HEK293 (cell line): ENCODE data around the gene CDC34.

Experiments used
- CTCF ChIA-PET: fragments of 350-600 bp; formaldehyde crosslinking; extraction: SDS; loops from one replicate; lab custom pipeline; 2021; ENCODE audit warnings: antibody characterized with exemption; lab: Yijun Ruan, JAX
- POLR2A ChIA-PET: fragments of 300-600 bp; formaldehyde crosslinking; extraction: SDS; loops from one replicate; lab custom pipeline; 2020; ENCODE audit warnings: antibody characterized with exemption, inconsistent platforms; lab: Yijun Ruan, JAX
- H3K27ac ChIP-seq: fragments of 200-500 bp; sonication (Bioruptor generic); 2 replicates; pipeline ENCODE4 v1.5.1; 2014; ENCODE audit warnings: low read depth, low read length, control low read depth, inconsistent platforms; ENCODE audit errors: extremely low read depth
- H3K36me3 ChIP-seq, 2 experiments: fragments of 200-500 bp in 1 of 2; sonication (Bioruptor generic) in 1 of 2; 1 replicate in 1 of 2; 2 replicates in 1 of 2; pipeline ENCODE4 v1.5.1; 2014 to 2017; ENCODE audit warnings: inconsistent platforms in 2 of 2, low read length in 2 of 2; ENCODE audit not compliant: control insufficient read depth in 2 of 2, insufficient read depth in 1 of 2
- H3K4me1 ChIP-seq: fragments of 200-500 bp; sonication (Bioruptor generic); 2 replicates; pipeline ENCODE4 v1.5.1; 2014; ENCODE audit warnings: mild to moderate bottlenecking, low read length, inconsistent platforms; ENCODE audit not compliant: control insufficient read depth, insufficient read depth
- H3K4me3 ChIP-seq: 2 replicates; pipeline ENCODE4 v1.5.1; 2011; ENCODE audit warnings: low read depth, mild to moderate bottlenecking, control low read depth, low read length, moderate library complexity
- H3K9me3 ChIP-seq: fragments of 200-500 bp; sonication (Bioruptor generic); 2 replicates; pipeline ENCODE4 v1.5.1; 2014; ENCODE audit warnings: low read depth, low read length, inconsistent platforms; ENCODE audit not compliant: control insufficient read depth, insufficient read depth
- IKZF3 ChIP-seq: fragments of 450-650 bp; IDR thresholded peaks from 2 replicates; pipeline ENCODE4 v1.5.0; 2018; ENCODE audit warnings: missing biosample characterization, mild to moderate bottlenecking, missing genetic modification characterization, moderate library complexity
- SCRT2 ChIP-seq: fragments of 450-650 bp; formaldehyde crosslinking; IDR thresholded peaks from 2 replicates; pipeline ENCODE4 v1.5.1; 2016; ENCODE audit warnings: missing biosample characterization, missing genetic modification characterization
- YY1 ChIP-seq: fragments of 450-650 bp; formaldehyde crosslinking; IDR thresholded peaks from 2 replicates; pipeline ENCODE4 v1.5.1; 2018; ENCODE audit warnings: missing biosample characterization, missing genetic modification characterization
- ZBTB7A ChIP-seq: fragments of 450-650 bp; formaldehyde crosslinking; IDR thresholded peaks from 2 replicates; pipeline ENCODE4 v1.5.1; 2016; ENCODE audit warnings: low read depth, missing biosample characterization, missing genetic modification characterization
- ZBTB8A ChIP-seq: fragments of 450-650 bp; formaldehyde crosslinking; IDR thresholded peaks from 2 replicates; pipeline ENCODE4 v1.5.1; 2016; ENCODE audit warnings: missing biosample characterization, missing genetic modification characterization
- ZFP3 ChIP-seq: fragments of 450-650 bp; formaldehyde crosslinking; IDR thresholded peaks from 2 replicates; pipeline ENCODE4 v1.5.1; 2016; ENCODE audit warnings: low read depth, missing biosample characterization, missing genetic modification characterization
- ZFP41 ChIP-seq: fragments of 450-650 bp; formaldehyde crosslinking; IDR thresholded peaks from 2 replicates; pipeline ENCODE4 v1.5.1; 2016; ENCODE audit warnings: missing biosample characterization, missing genetic modification characterization, borderline replicate concordance
- ZNF10 ChIP-seq: fragments of 450-650 bp; formaldehyde crosslinking; IDR thresholded peaks from 2 replicates; pipeline ENCODE4 v1.5.1; 2017; ENCODE audit warnings: missing biosample characterization, missing genetic modification characterization
- ZNF184 ChIP-seq: fragments of 450-650 bp; IDR thresholded peaks from 2 replicates; pipeline ENCODE4 v1.5.1; 2018; ENCODE audit warnings: missing biosample characterization, mild to moderate bottlenecking, missing genetic modification characterization
- ZNF24 ChIP-seq: fragments of 450-650 bp; formaldehyde crosslinking; IDR thresholded peaks from 2 replicates; pipeline ENCODE4 v1.5.1; 2016; ENCODE audit warnings: missing biosample characterization, missing genetic modification characterization
- ZNF292 ChIP-seq: fragments of 450-650 bp; formaldehyde crosslinking; IDR thresholded peaks from 2 replicates; pipeline ENCODE4 v1.5.1; 2016; ENCODE audit warnings: low read depth, missing biosample characterization, missing genetic modification characterization, borderline replicate concordance
- ZNF473 ChIP-seq: fragments of 450-650 bp; formaldehyde crosslinking; IDR thresholded peaks from 2 replicates; pipeline ENCODE4 v1.5.1; 2017; ENCODE audit warnings: missing biosample characterization, missing genetic modification characterization
- ZSCAN16 ChIP-seq: fragments of 450-650 bp; formaldehyde crosslinking; IDR thresholded peaks from 2 replicates; pipeline ENCODE4 v1.5.1; 2016; ENCODE audit warnings: missing biosample characterization, missing genetic modification characterization
- TF ChIP-seq, protein P1 (sequence below): fragments of 450-650 bp; formaldehyde crosslinking; IDR thresholded peaks from 2 replicates; pipeline ENCODE4 v1.5.1; 2017; ENCODE audit warnings: missing biosample characterization, missing genetic modification characterization

Gene CDC34

DNA sequence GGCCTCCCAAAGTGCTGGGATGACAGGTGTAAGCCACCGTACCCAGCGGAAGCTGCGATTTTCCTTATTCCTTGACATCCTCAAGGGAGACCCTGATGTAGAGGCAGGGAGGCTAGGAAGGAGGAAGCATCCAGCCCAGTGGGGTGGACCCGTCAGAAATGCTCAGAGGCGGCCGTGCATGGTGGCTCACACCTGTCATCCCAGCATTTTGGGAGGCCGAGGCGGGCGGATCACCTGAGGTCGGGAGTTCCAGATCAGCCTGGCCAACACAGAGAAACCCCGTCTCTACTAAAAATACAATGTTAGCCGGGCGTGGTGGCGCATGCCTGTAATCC lies 23.9 kb downstream of the CDC34 start:
- H3K27ac ChIP-seq, result no peak overlapping the region
- ChIA-PET CTCF (interaction anchor here (0.6 to 1.6 kb wide), 2 partner anchors 45 to 50 kb away, joined by 4 read pairs; no protein-coding TSS in a partner anchor), POLR2A (interaction anchor here (0.6 to 2.7 kb wide), 9 partner anchors 9 to 149 kb away, joined by 3 to 17 read pairs (median 3); partner anchors contain the start of genes BSG and CDC34)
- no peak overlapping the region for H3K4me3 ChIP-seq
- H3K36me3 ChIP-seq, result no peaks in the 10 kb centered on the region
- TF ChIP-seq ZFP41 (tag by site-specific recombination) (no peak), ZSCAN16 (no peak), ZFP3 (no peak), SCRT2 (tag by site-specific recombination) (no peak), ZNF292 (tag by site-specific recombination) (no peak), ZNF184 (no peak), ZBTB7A (tag by site-specific recombination) (no peak), IKZF3 (no peak)
- TF ChIP-seq, protein P1, sequence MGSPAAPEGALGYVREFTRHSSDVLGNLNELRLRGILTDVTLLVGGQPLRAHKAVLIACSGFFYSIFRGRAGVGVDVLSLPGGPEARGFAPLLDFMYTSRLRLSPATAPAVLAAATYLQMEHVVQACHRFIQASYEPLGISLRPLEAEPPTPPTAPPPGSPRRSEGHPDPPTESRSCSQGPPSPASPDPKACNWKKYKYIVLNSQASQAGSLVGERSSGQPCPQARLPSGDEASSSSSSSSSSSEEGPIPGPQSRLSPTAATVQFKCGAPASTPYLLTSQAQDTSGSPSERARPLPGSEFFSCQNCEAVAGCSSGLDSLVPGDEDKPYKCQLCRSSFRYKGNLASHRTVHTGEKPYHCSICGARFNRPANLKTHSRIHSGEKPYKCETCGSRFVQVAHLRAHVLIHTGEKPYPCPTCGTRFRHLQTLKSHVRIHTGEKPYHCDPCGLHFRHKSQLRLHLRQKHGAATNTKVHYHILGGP (tag by site-specific recombination), result no peak
- H3K4me1 ChIP-seq, result 0 out of 2 replicates have a peak, but pooled peaks cover 3% of the 10 kb centered on the region
- H3K9me3 ChIP-seq, result no peaks in the 10 kb centered on the region

DNA sequence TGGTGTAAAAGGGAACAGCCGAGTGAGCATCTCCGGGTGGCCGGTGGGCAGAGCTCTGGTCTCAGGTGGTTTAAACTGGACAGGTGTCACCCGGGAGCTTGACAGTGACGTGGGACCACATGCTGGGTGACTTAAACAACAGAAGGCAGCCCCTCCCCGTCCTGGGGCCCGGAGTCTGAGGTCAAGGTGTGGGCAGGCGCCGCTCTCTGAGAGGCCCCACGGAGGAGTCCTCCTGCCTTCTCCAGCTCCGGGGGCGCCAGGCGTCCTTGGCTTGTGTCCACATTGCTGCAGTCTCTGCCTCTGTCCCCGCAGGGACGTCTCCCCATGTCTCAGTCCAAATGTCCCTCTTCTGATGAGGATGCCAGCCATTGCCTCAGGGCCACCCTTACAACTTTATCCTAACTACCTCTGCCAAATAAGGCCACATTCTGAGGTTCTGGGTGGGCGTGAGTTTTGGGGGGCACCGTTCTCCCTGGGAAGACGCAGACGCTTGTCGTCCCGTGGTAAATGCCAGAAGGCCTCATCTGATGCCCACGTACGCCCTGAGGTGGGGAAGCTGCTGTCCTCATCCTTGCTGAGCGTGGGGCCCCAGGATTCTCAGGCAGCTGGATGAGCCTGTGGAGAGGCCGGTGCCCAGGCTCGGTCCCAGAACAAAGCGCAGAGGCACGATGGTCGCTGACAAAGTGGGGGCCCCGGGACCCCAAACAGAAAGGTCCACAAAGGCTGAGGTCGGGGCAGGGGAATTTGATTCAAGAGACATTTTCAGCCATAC lies 25.2 kb downstream of the CDC34 start:
- no peaks in the 10 kb centered on the region for H3K36me3 ChIP-seq
- TF ChIP-seq ZNF10 (tag by site-specific recombination) (0 out of 2 replicates have a peak, but pooled peaks have one; percentile 44), ZNF473 (tag by site-specific recombination) (no peak)
- ChIA-PET CTCF (interaction anchor here (1.6 kb wide), 1 partner anchor 46 kb away, joined by 4 read pairs; no protein-coding TSS in a partner anchor), POLR2A (interaction anchor here (1.3 to 2.7 kb wide), 3 partner anchors 15 to 25 kb away, joined by 3 to 17 read pairs (median 6); partner anchors contain the start of gene CDC34)
- no peak overlapping the region for H3K4me3 ChIP-seq
- H3K27ac ChIP-seq, result no peak overlapping the region
- 0 out of 2 replicates have a peak, but pooled peaks cover 3% of the 10 kb centered on the region for H3K4me1 ChIP-seq
- H3K9me3 ChIP-seq, result no peaks in the 10 kb centered on the region

DNA sequence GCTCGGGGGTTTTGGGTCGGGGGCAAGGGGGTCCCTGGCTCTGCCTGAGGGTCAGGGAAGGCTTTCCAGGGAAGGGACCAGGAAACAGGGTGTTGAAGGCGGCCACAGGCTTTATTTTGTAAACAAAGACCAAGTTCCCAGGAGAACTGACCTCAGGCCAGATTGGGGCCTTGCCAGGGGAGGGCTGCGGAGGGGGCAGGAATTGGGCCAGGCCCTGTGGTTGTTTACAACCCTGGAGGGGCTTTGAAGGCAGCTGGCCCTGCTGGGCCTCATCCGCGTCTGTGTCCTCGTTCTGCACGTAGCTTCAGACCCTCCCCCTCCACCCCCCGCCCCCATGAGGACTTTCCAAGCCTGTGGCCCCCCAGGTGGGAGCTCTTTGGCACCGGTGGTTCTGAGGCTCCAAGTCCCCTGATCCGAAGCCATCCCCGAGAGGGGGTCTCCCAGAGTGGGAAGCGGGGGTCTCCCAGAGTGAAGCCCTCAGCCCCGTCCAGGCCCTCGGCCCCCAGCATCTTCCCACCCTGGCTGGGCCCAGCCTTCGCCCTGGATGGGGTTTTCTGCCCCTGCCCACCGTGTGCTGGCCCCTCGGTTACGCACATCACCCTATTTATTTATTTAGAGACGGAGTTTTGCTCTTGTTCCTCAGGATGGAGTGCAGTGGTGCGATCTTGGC lies 27.3 kb downstream of the CDC34 start:
- ChIA-PET POLR2A (no interaction called here), CTCF (no interaction called here)
- H3K4me3 ChIP-seq, result no peak overlapping the region
- no peaks in the 10 kb centered on the region for H3K9me3 ChIP-seq
- H3K4me1 ChIP-seq, result 0 out of 2 replicates have a peak, but pooled peaks cover 3% of the 10 kb centered on the region
- H3K27ac ChIP-seq, result no peak overlapping the region
- TF ChIP-seq ZBTB8A (tag by site-specific recombination), result no peak
- TF ChIP-seq ZNF24 (tag by site-specific recombination), result no peak
- no peaks in the 10 kb centered on the region for H3K36me3 ChIP-seq

DNA sequence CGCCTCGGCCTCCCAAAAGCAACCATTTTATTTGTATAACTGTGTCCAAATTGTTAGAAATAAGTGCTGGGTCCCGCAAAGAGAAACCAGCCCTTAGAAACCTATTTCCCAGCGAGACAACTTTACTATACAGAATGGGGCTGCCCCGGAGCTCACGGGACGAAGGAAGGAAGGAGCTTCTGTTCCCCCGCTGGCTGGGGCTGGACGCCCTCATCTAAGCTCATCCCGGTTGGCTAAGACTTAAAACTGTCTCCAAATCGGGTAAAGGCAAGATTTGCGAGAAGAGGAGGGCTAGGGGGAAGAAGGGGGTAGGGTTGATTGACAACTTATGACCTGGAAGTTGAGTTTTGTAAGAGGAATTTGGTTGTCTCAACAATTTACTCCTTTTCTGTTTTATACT lies 28.6 kb downstream of the CDC34 start:
- Histone ChIP-seq H3K9me3 (no peaks in the 10 kb centered on the region), H3K4me3 (no peak overlapping the region), H3K4me1 (0 out of 2 replicates have a peak, but pooled peaks cover 3% of the 10 kb centered on the region), H3K36me3 (no peaks in the 10 kb centered on the region), H3K27ac (no peak overlapping the region)
- TF ChIP-seq YY1 (tag by site-specific recombination), result no peak
- CTCF ChIA-PET, result interaction anchor here (0.5 kb wide), 1 partner anchor 25 kb away, joined by 3 read pairs; no protein-coding TSS in a partner anchor
- POLR2A ChIA-PET, result no interaction called here
